H1 (cell line): ENCODE data around the gene HOXB6. TPM values are rescaled to one million over a fixed set of nuclear protein-coding genes. Genes with fewer than 3 reads are reported as not detected.
A peak's percentile ranks its signal among the peaks of the same experiment; 100 is the strongest.

Source experiments
- CTCF ChIA-PET: fragments of 300-600 bp; sonication (Branson Sonifier 250); formaldehyde crosslinking; loops from one replicate; lab custom pipeline; 2021; ENCODE audit not compliant: partially characterized antibody; lab: Charles Lee
- POLR2A ChIA-PET: fragments of 300-600 bp; sonication (Branson Sonifier 250); formaldehyde crosslinking; loops from one replicate; lab custom pipeline; 2021; ENCODE audit warnings: inconsistent platforms; ENCODE audit not compliant: partially characterized antibody; lab: Charles Lee
- DNase-seq, 2 experiments: peaks; one replicate each; pipeline versions ENCODE4 v3.0.0 to v3.0.0-alpha.2; 2010 to 2022; ENCODE audit warnings: low spot score in 2 of 2, low read depth in 1 of 2, mixed read lengths in 1 of 2
- FAIRE-seq: peaks from 2 replicates; lab custom pipeline; 2011; peaks lifted over from hg19 to GRCh38; lab: Jason Lieb, UNC
- H2AFZ ChIP-seq: 2 replicates; pipeline ENCODE4 v1.8.1; 2012; ENCODE audit warnings: low read length, inconsistent platforms
- H2AK5ac ChIP-seq: 2 replicates; pipeline ENCODE4 v1.6.1; 2013; ENCODE audit warnings: low read depth, low read length
- H2BK120ac ChIP-seq: replicated peaks from 2 replicates; pipeline ENCODE3; 2013; ENCODE audit warnings: low read depth, low read length, inconsistent platforms
- H2BK12ac ChIP-seq: 2 replicates; pipeline ENCODE4 v1.6.1; 2013; ENCODE audit warnings: low read depth, low read length
- H2BK15ac ChIP-seq: 2 replicates; pipeline ENCODE4 v1.6.1; 2013; ENCODE audit warnings: low read length
- H2BK20ac ChIP-seq: 2 replicates; pipeline ENCODE4 v1.6.1; 2013; ENCODE audit warnings: low read length
- H2BK5ac ChIP-seq: 2 replicates; pipeline ENCODE4 v1.6.1; 2013; ENCODE audit warnings: low read depth, low read length
- H3K14ac ChIP-seq: 2 replicates; pipeline ENCODE4 v1.6.1; 2013; ENCODE audit warnings: inconsistent platforms; ENCODE audit not compliant: insufficient read length
- H3K18ac ChIP-seq: 2 replicates; pipeline ENCODE4 v1.6.1; 2013; ENCODE audit warnings: low read length; ENCODE audit errors: extremely low read depth
- H3K23ac ChIP-seq: 2 replicates; pipeline ENCODE4 v1.6.1; 2013; ENCODE audit warnings: inconsistent platforms; ENCODE audit not compliant: insufficient read length
- H3K23me2 ChIP-seq: 2 replicates; pipeline ENCODE4 v1.6.1; 2013; ENCODE audit warnings: low read depth, low read length
- H3K27ac ChIP-seq: 2 replicates; pipeline ENCODE4 v1.6.1; 2011; ENCODE audit warnings: low read depth, low read length, inconsistent platforms
- H3K27me3 ChIP-seq, 4 experiments: replicated peaks in 1 of 4; 1 replicate in 1 of 4; 2 replicates in 3 of 4; pipeline versions ENCODE4 v1.6.1 to v1.8.1; 2011 to 2013; ENCODE audit warnings: low read length in 3 of 4, mild to moderate bottlenecking in 3 of 4, inconsistent platforms in 2 of 4, mixed read lengths in 2 of 4, moderate library complexity in 1 of 4; ENCODE audit not compliant: control insufficient read depth in 3 of 4, insufficient read depth in 3 of 4; ENCODE audit errors: extremely low read depth in 1 of 4
- H3K36me3 ChIP-seq, 4 experiments: 2 replicates each; pipeline versions ENCODE4 v1.6.1 to v1.8.1; 2011 to 2013; ENCODE audit warnings: mild to moderate bottlenecking in 4 of 4, low read length in 3 of 4, moderate library complexity in 2 of 4, control low read depth in 1 of 4, inconsistent platforms in 1 of 4; ENCODE audit not compliant: insufficient read depth in 4 of 4, control insufficient read depth in 2 of 4
- H3K4ac ChIP-seq: replicated peaks from 2 replicates; pipeline ENCODE3; 2013; ENCODE audit warnings: low read length, low read depth, mixed read lengths, inconsistent platforms; ENCODE audit not compliant: insufficient read length
- H3K4me1 ChIP-seq, 4 experiments: replicated peaks in 1 of 4; 1 replicate in 1 of 4; 2 replicates in 3 of 4; pipeline versions ENCODE4 v1.6.1 to v1.8.1; 2011 to 2013; ENCODE audit warnings: low read length in 3 of 4, inconsistent platforms in 2 of 4, mixed read lengths in 1 of 4; ENCODE audit not compliant: insufficient read depth in 4 of 4, control insufficient read depth in 3 of 4
- H3K4me2 ChIP-seq, 2 experiments: 2 replicates each; pipeline versions ENCODE4 v1.6.1 to v1.8.1; 2011 to 2013; ENCODE audit warnings: low read depth in 2 of 2, low read length in 2 of 2, control low read depth in 1 of 2, inconsistent platforms in 1 of 2, mild to moderate bottlenecking in 1 of 2; ENCODE audit not compliant: insufficient read depth in 1 of 2
- H3K4me3 ChIP-seq, 4 experiments: fragments of 200-600, 300-600 bp in 1 of 4; sonication (generic), shearing (Covaris generic), sonication (Bioruptor Twin) in 1 of 4; 2 replicates each; pipeline versions ENCODE4 v1.5.1 to v1.8.1; 2011 to 2016; ENCODE audit warnings: low read length in 4 of 4, low read depth in 3 of 4, control low read depth in 2 of 4, inconsistent platforms in 2 of 4, mild to moderate bottlenecking in 2 of 4, mixed read lengths in 1 of 4, moderate library complexity in 1 of 4; ENCODE audit not compliant: insufficient read depth in 2 of 4; ENCODE audit errors: extremely low read depth in 1 of 4
- H3K56ac ChIP-seq: replicated peaks from 2 replicates; pipeline ENCODE3; 2013; ENCODE audit warnings: low read depth, mild to moderate bottlenecking, mixed read lengths, low read length, inconsistent platforms; ENCODE audit not compliant: insufficient read length
- H3K79me1 ChIP-seq: 2 replicates; pipeline ENCODE4 v1.6.1; 2013; ENCODE audit warnings: low read depth, low read length, control low read depth
- H3K79me2 ChIP-seq, 2 experiments: 2 replicates each; pipeline versions ENCODE4 v1.6.1 to v1.8.1; 2012 to 2013; ENCODE audit warnings: low read length in 2 of 2, mild to moderate bottlenecking in 2 of 2, inconsistent platforms in 1 of 2; ENCODE audit not compliant: insufficient read depth in 2 of 2, control insufficient read depth in 1 of 2
- H3K9ac ChIP-seq, 4 experiments: replicated peaks in 1 of 4; 1 replicate in 1 of 4; 2 replicates in 3 of 4; pipeline versions ENCODE4 v1.6.1 to v1.8.1; 2011 to 2013; ENCODE audit warnings: low read depth in 3 of 4, low read length in 3 of 4, control low read depth in 2 of 4, mild to moderate bottlenecking in 2 of 4, moderate library complexity in 2 of 4, inconsistent platforms in 1 of 4; ENCODE audit errors: extremely low read depth in 1 of 4
- H3K9me3 ChIP-seq, 2 experiments: 2 replicates each; pipeline versions ENCODE4 v1.6.1 to v1.8.1; 2012 to 2013; ENCODE audit warnings: mild to moderate bottlenecking in 2 of 2, moderate library complexity in 2 of 2, control low read depth in 1 of 2, inconsistent platforms in 1 of 2, low read depth in 1 of 2, low read length in 1 of 2, mixed read lengths in 1 of 2; ENCODE audit not compliant: insufficient read depth in 2 of 2
- H4K20me1 ChIP-seq, 2 experiments: replicated peaks in 1 of 2; 2 replicates each; pipeline versions ENCODE3 to v1.8.1; 2011 to 2013; ENCODE audit warnings: inconsistent platforms in 2 of 2, low read length in 2 of 2, mild to moderate bottlenecking in 1 of 2; ENCODE audit not compliant: insufficient read depth in 2 of 2, control insufficient read depth in 1 of 2
- H4K5ac ChIP-seq: 2 replicates; pipeline ENCODE4 v1.6.1; 2013; ENCODE audit warnings: low read length, low read depth, mixed read lengths, inconsistent platforms; ENCODE audit not compliant: insufficient read length
- H4K8ac ChIP-seq: 2 replicates; pipeline ENCODE4 v1.8.0; 2013; ENCODE audit warnings: mild to moderate bottlenecking, moderate library complexity, low read length, inconsistent platforms; ENCODE audit not compliant: insufficient read depth; ENCODE audit errors: extremely low read depth
- H4K91ac ChIP-seq: replicated peaks from 2 replicates; pipeline ENCODE3; 2013; ENCODE audit warnings: low read length, mixed read lengths, inconsistent platforms; ENCODE audit not compliant: insufficient read length
- CBX8 ChIP-seq: fragments of 300-800, 300-1000 bp; sonication (generic); IDR thresholded peaks from 2 replicates; pipeline ENCODE4 v1.7.1; 2016; ENCODE audit warnings: low read depth, low read length, borderline replicate concordance
- CHD2 ChIP-seq: IDR thresholded peaks from 2 replicates; pipeline ENCODE4 v1.6.1; 2012; ENCODE audit warnings: low read length, improper control_type of control experiment
- EZH2 ChIP-seq: fragments of 200-600 bp; sonication (generic); IDR thresholded peaks from 2 replicates; pipeline ENCODE4 v1.7.1; 2012; ENCODE audit warnings: low read depth, mild to moderate bottlenecking, moderate library complexity, low read length, inconsistent platforms; ENCODE audit not compliant: severe bottlenecking
- JUND ChIP-seq: IDR thresholded peaks from 2 replicates; pipeline ENCODE4 v1.6.1; 2011; ENCODE audit warnings: mild to moderate bottlenecking, improper control_type of control experiment, low read length
- KDM4A ChIP-seq: IDR thresholded peaks from one replicate; pipeline ENCODE4 v1.7.1; 2012; ENCODE audit warnings: low read depth, mild to moderate bottlenecking, moderate library complexity, low read length, inconsistent platforms; ENCODE audit not compliant: severe bottlenecking
- RAD21 ChIP-seq, 2 experiments: IDR thresholded peaks in 1 of 2; conservative IDR thresholded peaks in 1 of 2; 2 replicates each; pipeline ENCODE4 v1.6.1; 2011; ENCODE audit warnings: low read depth in 2 of 2, low read length in 2 of 2, improper control_type of control experiment in 1 of 2, inconsistent platforms in 1 of 2, mild to moderate bottlenecking in 1 of 2, moderate library complexity in 1 of 2
- SIN3A ChIP-seq, 2 experiments: IDR thresholded peaks in 1 of 2; conservative IDR thresholded peaks in 1 of 2; 2 replicates each; pipeline ENCODE4 v1.6.1; 2011 to 2012; ENCODE audit warnings: low read length in 2 of 2, improper control_type of control experiment in 1 of 2, low read depth in 1 of 2, mild to moderate bottlenecking in 1 of 2
- TAF7 ChIP-seq: optimal IDR thresholded peaks from 2 replicates; pipeline ENCODE3; 2011; ENCODE audit warnings: low read depth, mild to moderate bottlenecking, inconsistent platforms, low read length, moderate library complexity, borderline replicate concordance
- ZNF274 ChIP-seq: IDR thresholded peaks from 2 replicates; pipeline ENCODE4 v1.7.0; 2012; ENCODE audit warnings: low read length, borderline replicate concordance; ENCODE audit errors: extremely low read depth
- WGBS, 2 experiments: shearing (Covaris generic) in 1 of 2; methylation state at CpG; one replicate each; pipeline versions ENCODE4 v1.1.6 to v1.1.7; 2013 to 2015; ENCODE audit warnings: low lambda C conversion rate in 2 of 2, mixed read lengths in 2 of 2, inconsistent platforms in 1 of 2, low coverage in 1 of 2, missing lambda C conversion rate in 1 of 2; ENCODE audit not compliant: insufficient replicate concordance in 2 of 2, insufficient coverage in 1 of 2, insufficient read length in 1 of 2; ENCODE audit errors: extremely low coverage in 1 of 2, missing lambda C conversion rate in 1 of 2; 5-methylcytosine and 5-hydroxymethylcytosine counted together
- polyA plus RNA-seq, 7 experiments: library from polyadenylated mRNA; depleted of rRNA in 3 of 7; stranded (reverse) in 5 of 7; unstranded in 2 of 7; fragments of >200 nt in 5 of 7; fragments of 200-250 nt in 2 of 7; gene quantifications; 1 replicate in 5 of 7; 2 replicates in 1 of 7; 4 replicates in 1 of 7; pipeline versions ENCODE4 v1.2.1 to v1.2.3, GENCODE V29; 2011 to 2013; ENCODE audit warnings: missing spikeins in 2 of 7, mixed read lengths in 2 of 7
- total RNA-seq: library from RNA; stranded (reverse); fragmentation: NEBNext Ultra II Directional; extraction: Animal tissue kit (Norgen Biotek cat#: 25700); gene quantifications from 2 replicates; pipeline ENCODE4 v1.2.1, GENCODE V29; 2021
- TF ChIP-seq, protein P1 (sequence below): IDR thresholded peaks from 2 replicates; pipeline ENCODE4 v1.6.1; 2011; ENCODE audit warnings: low read depth, mild to moderate bottlenecking, low read length; ENCODE audit not compliant: insufficient read depth

The HOXB6 gene
- total and polyA plus RNA-seq, 2 of the 8 experiments (the other 6 are each of a cell fraction or from before 2014, with no cell fraction given): not detected

DNA sequence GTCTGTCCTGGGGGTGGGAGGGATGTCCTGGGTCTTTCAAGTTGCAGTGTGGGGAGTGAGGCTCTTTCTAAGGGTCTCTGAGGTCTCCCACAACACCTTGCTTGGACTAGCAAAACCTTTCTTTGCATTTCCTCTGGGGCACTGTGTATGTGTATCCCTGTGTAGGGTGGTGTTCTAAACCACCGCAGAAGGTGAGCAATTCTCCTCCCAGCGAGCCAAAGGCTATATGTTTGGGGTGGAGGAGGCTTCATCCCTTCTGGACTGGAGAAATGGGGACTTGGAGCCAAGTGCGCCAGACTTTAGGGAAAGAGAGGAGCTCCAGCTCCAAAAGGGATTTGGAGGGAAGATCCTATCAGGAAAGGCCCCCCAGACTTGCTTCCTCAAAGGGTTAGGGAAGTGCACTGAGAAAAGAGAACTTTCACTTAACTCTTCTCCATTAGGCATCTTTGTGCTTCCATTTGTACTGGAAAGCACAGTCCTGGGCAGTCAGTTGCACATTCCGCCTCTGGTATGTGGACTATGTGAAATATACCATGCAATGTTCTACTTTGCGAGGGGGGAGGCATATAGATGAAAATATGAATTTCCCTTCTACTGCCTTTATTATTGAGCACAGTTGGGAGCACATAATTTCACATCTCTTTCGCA is 40.2 kb upstream of the HOXB6 start:
- H2AFZ ChIP-seq: no peak overlapping the region
- H4K8ac ChIP-seq: no peak overlapping the region
- H4K91ac ChIP-seq: no peak overlapping the region
- H3K14ac ChIP-seq: no peak overlapping the region
- H3K9me3 ChIP-seq: no peaks in the 10 kb centered on the region
- DNase-seq (no peak), FAIRE-seq (no peak)
- peaks cover 0 to 10% (median 0%) of the 10 kb centered on the region in 4 experiments; a peak in 1 of 8 replicates for H3K36me3 ChIP-seq
- no peak overlapping the region for H3K23ac ChIP-seq
- H2AK5ac ChIP-seq: no peak overlapping the region
- H3K4me2 ChIP-seq: no peak overlapping the region; a peak in 1 of 4 replicates
- peaks cover 3% of the 10 kb centered on the region; the same call in 1 of the 2 replicates for H3K23me2 ChIP-seq
- H3K79me2 ChIP-seq: no peaks in the 10 kb centered on the region
- no peak overlapping the region for H2BK120ac ChIP-seq
- H2BK20ac ChIP-seq: no peak overlapping the region
- TF ChIP-seq EZH2 (peak; percentile 51), SIN3A (conservative IDR thresholded peaks at IDR 0.05 in 1 of 2, IDR thresholded peaks at IDR 0.05 in 1 of 2; ENCODE audit: low read depth in 1 of 2, low read length in 2 of 2) (no peak), KDM4A (no peak), ZNF274 (no peak), RAD21 (IDR thresholded peaks at IDR 0.05 in 1 of 2, conservative IDR thresholded peaks at IDR 0.05 in 1 of 2; ENCODE audit: low read depth in 2 of 2, low read length in 2 of 2) (no peak), CBX8 (peak; percentile 26; the same call in 1 of the 2 replicates), JUND (no peak), CHD2 (no peak), TAF7 (no peak)
- TF ChIP-seq, protein P1, sequence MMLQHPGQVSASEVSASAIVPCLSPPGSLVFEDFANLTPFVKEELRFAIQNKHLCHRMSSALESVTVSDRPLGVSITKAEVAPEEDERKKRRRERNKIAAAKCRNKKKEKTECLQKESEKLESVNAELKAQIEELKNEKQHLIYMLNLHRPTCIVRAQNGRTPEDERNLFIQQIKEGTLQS: no peak
- H3K27ac ChIP-seq: no peak overlapping the region
- H4K20me1 ChIP-seq: peaks cover 6 to 28% of the 10 kb centered on the region in 2 experiments
- H4K5ac ChIP-seq: no peak overlapping the region
- H3K79me1 ChIP-seq: no peaks in the 10 kb centered on the region
- no peak overlapping the region for H2BK15ac ChIP-seq
- no peak overlapping the region for H3K18ac ChIP-seq
- no peak overlapping the region for H3K4me3 ChIP-seq
- peaks cover 0 to 14% (median 9%) of the 10 kb centered on the region in 4 experiments; a peak in 5 of 7 replicates for H3K4me1 ChIP-seq
- no peak overlapping the region for H3K9ac ChIP-seq
- WGBS, 2 experiments: 38% methylated on average over 6 of the region's 6 CpGs; no CpG with 5 or more reads in 1 of the 2 experiments
- no peak overlapping the region for H2BK5ac ChIP-seq
- no peak overlapping the region for H3K4ac ChIP-seq
- ChIA-PET POLR2A (no interaction called here), CTCF (interaction anchor here (0.6 to 1.4 kb wide), 4 partner anchors 8 to 770 kb away, joined by 3 to 6 read pairs (median 4); no protein-coding TSS in a partner anchor)
- H3K56ac ChIP-seq: no peak overlapping the region
- peaks cover 92 to 100% (median 96%) of the 10 kb centered on the region in 4 experiments for H3K27me3 ChIP-seq
- H2BK12ac ChIP-seq: no peak overlapping the region
